ENCODE data around the gene CDCA4.

Gene CDCA4

DNA sequence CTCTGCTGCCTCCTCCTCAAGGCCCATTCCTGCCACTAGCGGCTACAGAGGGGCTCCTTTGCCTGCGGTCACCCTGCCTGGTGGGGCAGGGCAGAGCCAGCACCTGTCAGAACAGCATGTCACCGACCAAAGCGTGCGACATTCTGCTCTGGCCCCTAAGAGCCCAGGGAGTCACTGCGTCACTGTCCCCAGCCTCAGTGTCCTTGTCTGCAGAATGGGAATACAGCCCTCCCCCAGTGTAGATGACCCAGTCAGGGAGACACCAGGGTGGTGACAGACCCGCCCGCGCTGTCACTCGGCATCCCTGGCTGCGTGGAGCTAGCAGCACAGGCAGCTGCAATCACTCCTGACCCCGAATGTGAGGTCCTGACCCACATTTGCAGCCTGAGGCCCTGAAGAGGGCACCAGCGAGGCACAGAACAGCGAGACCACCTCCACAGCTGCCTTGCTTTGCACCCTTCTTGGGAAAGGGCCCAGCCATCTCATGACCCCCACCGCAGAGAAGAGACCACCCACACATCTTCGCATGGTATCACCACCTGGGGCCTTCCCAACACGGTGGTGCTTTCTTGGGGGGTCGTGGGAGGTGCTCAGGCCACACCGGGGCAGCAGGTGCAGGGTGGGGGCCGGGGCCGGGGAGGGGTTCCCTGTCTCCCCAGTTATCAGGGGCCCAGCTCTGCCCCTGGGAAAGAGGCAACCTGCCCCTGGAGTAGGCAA is 45.2 kb downstream of the CDCA4 start:
- DNase-seq (ENCODE audit: low read depth), result no peak

DNA sequence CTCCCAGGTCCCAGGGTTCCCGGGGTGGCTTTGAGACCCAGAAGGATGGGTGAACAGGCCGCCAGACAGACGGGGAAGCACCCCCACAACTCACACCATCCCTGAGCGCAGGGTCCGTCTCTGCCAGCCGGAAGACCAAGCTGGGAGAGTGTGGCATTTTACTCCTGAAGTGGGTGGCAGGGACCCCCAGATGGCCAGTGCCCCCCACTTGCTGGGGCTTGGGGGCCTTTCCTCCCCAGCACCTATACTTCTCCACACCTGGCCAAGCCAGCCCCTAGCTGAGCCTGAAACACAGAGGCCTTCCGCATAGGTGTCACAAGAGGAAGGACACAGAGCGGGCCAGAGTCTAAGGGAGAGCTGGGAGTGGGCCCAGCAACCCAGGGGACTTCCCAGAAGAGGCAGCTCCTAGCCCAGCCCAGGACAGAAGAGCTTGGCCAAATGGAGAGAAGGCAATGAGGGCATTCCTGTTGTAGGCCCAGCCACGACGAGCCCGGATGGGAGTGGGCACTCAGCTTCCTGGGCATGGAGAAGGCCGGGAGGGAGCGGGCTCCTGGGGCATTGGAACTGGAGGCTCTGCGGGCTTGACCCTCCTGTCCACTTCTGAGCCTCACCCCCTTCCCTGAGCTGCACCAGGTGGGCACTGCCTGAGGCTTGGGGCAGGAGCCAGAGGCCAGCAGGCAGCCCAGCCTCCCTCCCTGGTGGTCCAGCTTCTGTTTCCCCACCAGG is 46.1 kb downstream of the CDCA4 start:
- no peak for DNase-seq (ENCODE audit: low read depth)

DNA sequence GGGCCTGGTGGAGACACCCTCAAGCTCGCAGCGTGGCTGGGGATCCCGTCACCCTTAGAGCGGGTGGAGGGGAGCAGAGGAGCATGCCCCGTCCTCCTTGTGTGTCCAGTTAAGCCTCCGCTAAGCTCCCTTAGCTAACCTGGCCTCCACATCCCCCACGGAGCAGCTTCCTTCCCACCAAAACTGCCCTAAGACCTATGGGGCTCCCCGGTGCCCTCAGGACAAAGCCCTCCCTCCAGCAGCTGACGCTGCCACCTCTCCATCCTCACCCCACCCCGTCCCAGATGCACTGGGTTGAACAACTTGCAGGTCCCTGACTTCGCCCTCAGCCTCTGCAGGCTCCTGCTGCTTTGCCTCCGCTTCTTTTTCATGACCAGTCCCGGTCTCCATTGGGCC is 46.7 kb downstream of the CDCA4 start:
- no peak for DNase-seq (ENCODE audit: low read depth)

DNA sequence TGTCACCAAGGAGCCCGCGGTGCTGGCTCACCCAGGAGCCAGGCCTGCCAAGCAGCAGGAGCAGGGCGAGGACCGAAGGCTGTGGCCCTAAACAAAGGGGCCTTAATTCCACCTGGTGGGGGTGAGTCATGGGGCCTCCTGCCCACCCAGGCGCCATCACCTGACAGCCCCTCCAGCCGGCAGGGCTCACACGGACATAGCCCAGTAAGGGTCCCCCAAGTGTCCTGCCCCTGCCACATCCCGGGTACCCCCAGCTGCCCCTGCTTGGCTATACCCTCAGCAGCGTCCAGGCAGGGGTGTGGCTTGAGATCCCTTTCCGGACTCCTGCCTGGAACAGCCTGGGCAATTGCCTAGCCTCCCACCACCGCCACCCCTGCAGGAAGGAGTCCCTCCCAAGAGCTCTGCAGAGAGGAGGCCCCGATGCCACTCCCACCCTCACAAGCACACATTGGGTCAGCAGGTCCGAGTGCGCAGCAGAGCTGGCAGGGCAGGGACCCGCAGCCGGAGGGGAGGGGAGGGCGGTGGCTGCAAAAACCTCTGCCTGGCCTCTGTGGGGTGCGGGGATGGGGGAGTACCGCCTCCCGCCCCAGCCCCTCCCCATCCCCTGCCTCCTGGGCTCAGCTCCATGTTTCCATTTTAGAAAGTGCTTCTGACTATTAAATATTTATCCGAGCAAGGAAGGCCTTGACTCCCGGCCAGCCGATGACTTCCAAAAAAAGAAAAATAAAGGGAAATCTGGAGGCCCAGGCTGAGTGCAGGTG is 47.3 kb downstream of the CDCA4 start:
- DNase-seq (ENCODE audit: low read depth), result no peak

DNA sequence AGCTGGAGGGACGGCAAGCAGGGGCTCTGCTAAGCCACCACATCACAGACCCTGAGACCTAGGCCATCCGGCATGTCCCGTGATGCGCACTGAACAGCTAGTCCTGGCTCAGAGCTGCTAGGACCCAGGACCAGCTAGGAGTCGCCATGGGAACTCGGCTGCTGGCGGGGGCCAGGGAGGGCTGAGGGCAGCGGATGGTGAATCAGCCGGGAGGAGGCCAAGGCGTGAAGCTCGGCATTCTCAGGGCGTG is 47.8 kb downstream of the CDCA4 start:
- no peak for DNase-seq (ENCODE audit: low read depth)

DNA sequence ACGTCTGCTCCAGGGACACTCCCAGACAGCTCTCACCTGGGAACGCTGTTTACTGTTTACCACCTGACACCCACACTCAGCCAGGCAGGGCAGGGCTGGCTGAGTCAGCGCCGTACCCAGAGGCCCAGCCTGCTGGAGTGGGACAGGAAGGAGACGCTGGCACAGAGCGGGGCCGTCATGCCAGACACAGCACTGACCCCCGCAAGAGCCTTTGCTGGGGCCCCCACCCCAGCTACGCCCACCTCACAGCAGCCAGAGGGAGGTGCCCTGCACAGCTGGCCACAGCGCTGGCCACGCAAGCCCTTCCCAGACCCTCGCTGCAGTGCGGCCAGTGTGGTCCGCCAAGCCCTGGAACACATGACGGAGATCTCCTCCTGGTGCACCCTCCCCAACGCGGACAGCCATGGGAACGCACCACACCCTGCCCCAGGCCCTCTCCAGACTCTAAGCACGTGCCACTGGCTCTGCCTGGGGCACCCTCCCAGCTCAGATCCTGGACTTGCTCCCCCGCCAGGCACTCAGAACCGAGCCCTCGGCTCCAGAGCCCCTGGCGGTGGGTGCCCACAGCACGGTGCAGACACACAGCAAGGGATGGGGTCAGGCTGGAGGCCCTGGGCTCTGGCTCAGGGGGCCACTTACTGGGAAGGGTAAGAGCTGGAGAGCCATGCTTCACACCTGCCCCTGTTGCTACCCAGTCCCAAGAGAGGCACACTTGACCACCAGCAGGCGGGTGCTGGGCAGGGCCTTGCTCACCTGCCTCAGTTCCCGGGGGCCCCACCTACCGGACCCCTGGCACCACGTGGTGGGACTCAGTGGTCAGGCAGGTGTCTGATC is 48.4 kb downstream of the CDCA4 start:
- no peak for DNase-seq (ENCODE audit: low read depth)

DNA sequence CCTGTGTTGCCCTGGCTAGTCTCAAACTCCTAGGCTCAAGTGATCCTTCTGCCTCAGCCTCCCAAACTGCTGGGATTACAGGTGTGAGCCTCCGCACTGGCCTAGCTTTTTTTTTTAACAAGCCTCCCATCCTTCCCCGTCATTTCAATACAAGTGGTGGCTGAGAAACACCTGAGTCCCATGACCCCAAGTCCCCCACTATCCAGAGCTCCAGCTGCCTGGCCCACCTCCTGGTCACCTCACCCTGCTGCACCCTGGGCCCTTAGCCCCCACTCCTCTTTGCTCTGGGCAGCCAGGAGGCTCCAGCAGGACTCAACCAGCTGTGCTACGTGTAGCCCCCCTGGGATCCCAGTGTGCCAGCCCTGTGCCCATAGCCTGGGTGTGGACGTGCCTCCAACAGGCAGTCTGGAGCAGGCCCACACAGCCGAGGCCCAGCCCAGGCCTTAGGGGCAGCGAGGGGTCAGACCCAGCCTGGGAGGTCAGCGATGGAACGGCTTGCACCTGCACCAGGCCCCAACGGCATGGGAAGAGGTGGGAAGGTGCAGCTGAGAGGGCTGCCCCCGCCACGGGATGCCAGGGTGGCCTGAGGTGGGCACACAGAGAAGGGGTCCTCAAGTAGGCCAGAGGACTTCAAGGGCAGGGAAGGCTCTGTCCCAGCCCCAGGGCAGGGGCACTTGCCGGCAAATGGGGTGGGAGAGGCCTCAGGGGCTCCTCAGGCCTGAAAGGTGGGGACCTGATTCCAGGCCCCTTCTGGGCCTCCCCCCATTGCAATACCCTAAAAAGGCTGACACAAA is 49.2 kb downstream of the CDCA4 start:
- no peak for DNase-seq (ENCODE audit: low read depth)

DNA sequence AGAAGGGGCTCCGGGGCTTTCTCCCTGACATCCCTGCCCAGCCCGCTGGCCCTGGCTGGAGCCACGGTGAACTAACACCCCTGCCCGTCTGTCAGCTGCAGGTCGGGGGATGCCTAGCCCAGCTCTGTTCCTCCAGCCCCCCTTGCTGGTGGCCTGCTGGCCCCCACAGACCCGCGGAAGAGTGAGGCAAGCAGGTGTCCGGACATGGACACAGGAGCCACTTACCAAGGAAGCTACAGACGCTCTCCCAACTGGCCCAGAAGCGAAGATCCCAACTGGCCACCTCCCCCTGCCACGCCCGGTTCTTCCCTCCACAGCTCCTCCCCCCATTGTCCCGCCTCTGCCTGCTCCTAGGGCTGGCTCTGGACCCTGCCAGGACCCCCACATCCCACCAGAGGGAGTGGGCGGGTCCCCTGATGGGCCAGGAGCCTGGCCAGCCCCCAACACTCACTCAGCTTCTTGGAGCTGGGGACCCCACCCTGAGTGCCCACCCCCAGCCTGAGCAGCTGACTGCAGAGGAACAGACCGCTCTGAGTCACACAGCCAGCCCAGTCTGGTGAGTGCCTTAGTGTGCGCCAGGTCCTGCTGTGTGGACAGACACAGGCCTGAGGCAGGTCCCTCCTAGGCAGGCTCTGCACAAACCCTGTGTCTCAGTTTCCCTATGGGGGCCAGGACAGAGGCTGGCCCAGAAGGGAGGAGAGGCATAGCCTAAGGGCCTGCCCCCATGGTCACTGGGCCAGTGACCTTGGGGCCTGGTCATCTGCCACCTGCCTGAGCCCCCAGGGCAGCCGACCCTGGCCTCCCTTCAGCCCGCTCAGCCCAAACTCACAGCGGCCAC is 50.4 kb downstream of the CDCA4 start:
- no peak for DNase-seq (ENCODE audit: low read depth)

DNA sequence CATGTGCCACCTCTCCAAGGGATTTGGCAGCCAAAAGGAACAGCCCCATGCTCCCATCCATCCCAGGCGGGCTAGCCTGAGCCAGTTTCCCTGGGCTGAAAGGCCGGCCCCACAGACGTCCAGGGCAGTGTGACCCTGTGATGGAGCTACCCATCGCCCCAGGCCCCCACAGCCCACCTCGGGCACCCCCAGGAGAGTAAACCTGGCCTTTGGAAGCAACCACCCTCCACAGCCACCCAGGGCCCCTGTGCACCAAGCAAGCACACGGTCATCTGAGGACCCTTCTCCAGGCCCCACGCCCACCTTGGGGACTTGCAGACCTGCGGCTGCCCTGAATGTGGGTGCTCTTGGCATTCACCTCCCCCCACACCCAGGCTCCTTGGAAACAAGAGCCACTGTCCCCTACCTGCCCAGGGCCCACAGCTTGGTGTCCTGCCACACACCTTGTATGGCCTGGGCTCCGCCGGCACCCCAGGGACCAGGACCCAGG is 51.1 kb downstream of the CDCA4 start:
- DNase-seq (ENCODE audit: low read depth), result no peak

DNA sequence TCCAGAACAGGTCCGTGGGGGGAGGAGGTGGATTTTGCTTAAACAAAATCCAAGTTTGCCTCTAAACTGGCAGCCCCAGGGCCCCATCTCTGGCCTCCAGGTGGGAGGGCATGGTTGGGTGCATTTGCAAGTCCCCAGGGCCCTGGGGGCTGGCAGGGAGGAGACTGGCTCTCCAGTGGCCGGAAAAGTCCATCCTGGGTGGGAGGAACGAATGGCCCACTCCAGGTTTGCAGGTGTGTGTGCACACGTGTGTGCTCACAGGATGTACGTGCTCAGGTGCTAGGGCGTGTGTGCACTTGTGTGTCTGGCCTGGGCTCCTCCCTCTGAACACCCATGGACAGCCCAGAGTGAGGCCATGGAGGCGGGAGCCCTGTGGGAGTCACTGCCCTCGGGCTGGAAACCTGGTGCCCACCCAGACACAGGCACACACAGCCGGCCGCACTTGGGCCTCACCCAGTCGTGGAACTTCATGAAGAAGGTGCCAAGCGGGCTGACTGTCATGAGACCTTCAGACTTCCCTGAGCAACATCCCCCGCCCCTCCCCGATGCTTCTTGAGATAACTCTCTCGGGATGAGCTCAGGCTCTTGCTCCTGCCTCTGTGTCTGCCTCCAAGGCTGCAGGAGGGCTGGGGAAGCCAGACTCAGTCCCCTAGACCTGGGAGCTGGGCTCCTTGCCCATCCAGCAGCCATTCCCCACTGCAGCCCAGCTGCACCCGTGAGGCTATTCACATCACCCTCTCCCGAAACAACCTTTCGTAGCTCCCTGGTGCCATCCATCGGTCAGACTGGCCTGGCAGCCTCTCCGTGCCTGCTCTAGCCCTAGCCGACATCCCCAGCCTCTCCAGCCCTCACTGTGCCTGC is 52.1 kb downstream of the CDCA4 start:
- no peak for DNase-seq (ENCODE audit: low read depth)

DNA sequence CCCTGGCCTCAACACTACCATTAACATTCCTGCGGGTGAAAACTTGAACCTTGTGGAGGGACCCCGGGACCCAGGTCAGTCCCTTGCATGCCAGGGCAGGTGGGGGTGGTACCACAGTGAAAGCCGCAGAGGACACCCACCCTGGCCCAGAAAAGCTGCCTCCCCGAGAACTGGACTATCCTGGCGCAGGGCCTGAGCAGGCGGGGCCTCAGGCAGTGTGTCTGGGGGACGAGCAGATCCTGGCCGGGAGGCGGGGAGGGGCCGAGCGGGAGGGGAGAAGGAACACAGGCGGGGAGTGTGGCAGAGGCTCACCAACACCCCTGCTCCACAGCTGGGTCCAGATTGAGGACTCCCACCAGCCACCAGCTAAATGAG is 52.7 kb downstream of the CDCA4 start:
- DNase-seq (ENCODE audit: low read depth), result no peak

DNA sequence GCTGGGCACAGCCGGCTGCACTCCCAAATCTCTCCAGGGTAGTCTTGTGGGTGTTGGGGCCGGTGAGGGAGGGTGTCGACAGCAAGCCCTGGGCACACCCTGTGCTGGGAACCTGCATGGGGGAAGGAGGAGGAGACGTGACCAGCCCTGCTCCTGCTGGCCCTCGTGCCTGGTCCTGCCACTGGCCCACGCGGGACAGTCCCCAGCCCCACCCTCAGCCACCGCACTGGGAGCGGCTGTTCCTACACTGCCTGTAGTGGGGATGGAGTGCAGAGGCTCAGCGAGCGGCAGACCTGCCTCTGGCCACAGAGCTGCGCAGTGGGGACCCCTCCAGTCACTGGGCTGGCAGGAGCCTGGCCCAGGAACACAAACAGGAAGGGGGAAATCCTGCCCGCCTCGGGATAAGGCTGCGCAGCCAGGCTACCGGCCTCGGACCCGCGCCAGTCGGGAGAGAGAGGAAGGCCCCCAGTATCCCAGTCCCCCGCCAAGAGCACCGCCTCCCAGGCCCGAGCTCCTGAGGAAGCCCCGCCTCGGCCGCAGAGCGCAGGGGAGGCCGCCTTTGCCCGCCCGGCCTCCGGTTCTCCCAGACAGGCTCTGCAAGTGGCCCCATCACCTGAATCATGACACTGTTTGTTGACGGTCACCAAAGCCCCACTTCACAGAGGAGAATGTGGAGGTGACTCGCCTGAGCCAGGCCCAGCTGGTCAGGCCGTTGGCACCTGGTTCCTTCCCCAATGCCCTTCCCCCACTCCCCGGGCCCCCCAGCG is 53.3 kb downstream of the CDCA4 start:
- DNase-seq (ENCODE audit: low read depth), result no peak

DNA sequence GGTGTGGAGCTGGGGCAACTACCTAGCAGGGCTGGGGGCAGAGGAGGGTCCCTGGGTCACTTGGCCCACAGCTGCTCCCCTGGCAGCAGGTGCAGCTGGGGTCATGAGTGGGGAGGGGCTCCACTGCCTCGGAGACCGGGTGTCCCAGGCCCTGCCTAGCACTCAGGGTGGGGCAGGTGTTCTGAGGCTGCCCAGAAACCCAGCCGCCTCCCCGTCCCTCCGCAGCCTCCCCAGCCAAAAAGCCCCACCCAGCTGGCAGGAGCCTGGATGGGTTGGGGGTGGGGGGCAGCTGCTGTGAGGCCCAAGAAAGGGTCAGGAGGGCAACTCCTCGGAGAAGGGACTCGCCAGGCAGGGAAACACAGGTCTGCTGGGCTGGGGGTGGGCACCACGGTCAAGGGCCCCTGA is 53.9 kb downstream of the CDCA4 start:
- no peak for DNase-seq (ENCODE audit: low read depth)

DNA sequence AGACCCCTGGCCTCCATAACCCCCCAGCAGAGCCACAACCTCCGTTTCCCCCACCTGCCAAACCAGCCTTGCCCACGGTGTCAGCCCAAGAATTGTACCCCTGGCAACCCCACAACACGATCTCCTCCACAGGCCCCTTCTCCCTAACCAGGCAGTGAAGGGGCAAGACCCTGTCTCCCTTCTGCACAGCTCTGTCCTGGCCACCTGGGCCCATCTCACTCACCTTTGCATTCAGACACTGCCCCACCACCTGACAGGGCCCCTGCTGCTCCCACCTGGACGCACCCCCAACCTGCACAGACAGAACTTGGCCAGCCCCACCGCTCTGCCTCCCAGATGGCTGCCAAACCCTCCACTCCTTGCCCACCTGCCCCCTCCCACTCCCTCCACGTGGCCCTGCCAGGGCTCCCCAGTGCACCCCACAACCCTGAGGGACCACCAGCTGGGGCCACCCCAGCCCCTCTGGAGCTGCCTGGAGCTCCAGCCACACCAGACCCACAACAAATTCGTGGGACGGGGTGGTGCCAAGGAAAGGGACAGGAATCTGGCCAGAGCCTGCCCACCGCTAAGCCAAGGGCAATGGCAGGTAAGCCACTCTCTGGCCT is 54.5 kb downstream of the CDCA4 start:
- DNase-seq (ENCODE audit: low read depth), result no peak

DNA sequence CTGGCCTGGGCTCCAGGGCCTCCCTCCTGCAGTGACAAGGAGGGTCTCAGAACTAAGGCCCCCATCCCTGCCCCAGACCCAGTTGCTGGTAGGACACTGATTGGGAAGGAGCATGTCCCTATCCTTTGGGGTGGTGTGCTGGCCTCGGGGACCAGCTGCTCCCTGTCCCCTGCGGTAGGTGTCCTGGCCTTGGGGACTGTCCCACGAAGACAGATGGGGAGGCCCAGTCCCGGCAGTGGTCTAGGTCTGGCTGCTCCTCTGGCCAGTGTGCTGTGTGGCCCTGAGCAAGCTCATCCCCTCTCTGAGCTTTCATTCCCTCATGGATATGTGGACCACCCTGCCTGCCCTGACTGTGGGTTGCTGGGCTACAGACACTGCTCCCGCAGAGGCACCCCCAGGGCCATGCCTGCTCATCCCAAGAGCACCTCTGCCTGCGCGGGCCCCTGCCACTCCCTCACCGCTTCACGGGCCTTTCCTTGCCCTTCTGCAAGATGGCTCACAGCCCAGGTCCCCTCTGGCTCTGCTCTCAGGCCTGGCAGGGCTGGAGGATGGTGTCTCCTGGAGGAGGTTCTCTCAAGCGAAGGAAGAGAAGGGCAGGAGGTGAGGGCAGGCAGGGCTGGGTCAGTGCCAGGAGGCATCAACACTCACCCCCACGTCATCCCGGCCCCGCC is 55.2 kb downstream of the CDCA4 start:
- no peak for DNase-seq (ENCODE audit: low read depth)

DNA sequence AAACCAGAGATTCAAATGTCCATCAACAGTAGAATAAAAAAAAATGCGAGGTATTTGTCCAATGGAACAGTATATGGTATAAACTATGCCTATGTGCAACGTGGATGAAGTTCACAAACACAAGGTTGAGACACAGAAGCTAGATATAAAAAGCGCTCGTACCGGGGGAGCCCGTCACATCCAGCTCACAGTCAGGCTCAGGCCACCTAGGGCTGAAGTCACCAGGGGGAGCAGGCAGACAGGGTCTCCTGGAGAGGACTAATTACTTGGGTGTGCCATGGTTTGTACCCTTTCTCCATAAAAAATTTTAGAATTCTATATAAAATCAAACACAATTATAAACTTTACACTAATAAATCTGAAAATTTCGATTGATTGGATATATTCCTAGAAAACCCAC is 56.3 kb downstream of the CDCA4 start:
- no peak for DNase-seq (ENCODE audit: low read depth)
